Gastroesophageal sphincter (tissue), 4 donors: ENCODE results near the gene ADGRG1. TPM values are rescaled to one million over a fixed set of nuclear protein-coding genes. Genes with fewer than 3 reads are reported as not detected.
A peak's percentile ranks its signal among the peaks of the same experiment; 100 is the strongest.

Source experiments
- ATAC-seq: fragments of 150-250 bp; one replicate; pipeline ENCODE4 v1.9.1; 2016; ENCODE audit warnings: mild to moderate bottlenecking, moderate library complexity
- H3K27ac ChIP-seq, 4 donors: fragments of 200-600 bp; sonication (generic) in 3 of 4; 1 replicate in 3 of 4; 2 replicates in 1 of 4; pipeline ENCODE4 v1.5.1; 2016 to 2019
- H3K27me3 ChIP-seq: fragments of 200-600 bp; sonication (generic); one replicate; pipeline ENCODE4 v1.5.1; 2019
- H3K36me3 ChIP-seq, 2 donors: fragments of 200-600 bp; sonication (generic); one replicate each; pipeline ENCODE4 v1.5.1; 2019; ENCODE audit warnings: control low read depth in 1 of 2
- H3K4me1 ChIP-seq, 3 donors: fragments of 200-600 bp; sonication (generic); 1 replicate in 2 of 3; 2 replicates in 1 of 3; pipeline ENCODE4 v1.5.1; 2016 to 2019; ENCODE audit warnings: control low read depth in 2 of 3
- H3K4me3 ChIP-seq, 2 donors: fragments of 200-600 bp; sonication (generic); one replicate each; pipeline ENCODE4 v1.5.1; 2019; ENCODE audit warnings: mild to moderate bottlenecking in 1 of 2, moderate library complexity in 1 of 2
- H3K9me3 ChIP-seq, 3 donors: fragments of 200-600 bp; sonication (generic); one replicate each; pipeline ENCODE4 v1.5.1; 2017 to 2019; ENCODE audit warnings: control low read depth in 2 of 3
- CTCF ChIP-seq, 4 experiments: fragments of 200-600 bp in 2 of 4; fragments of 450-650 bp in 2 of 4; sonication (generic) in 1 of 4; IDR thresholded peaks; one replicate each; pipeline ENCODE4 v1.5.1; 2017 to 2019; ENCODE audit warnings: antibody characterized with exemption in 4 of 4, mild to moderate bottlenecking in 2 of 4, moderate library complexity in 2 of 4
- EP300 ChIP-seq: sonication (generic); formaldehyde crosslinking; IDR thresholded peaks from one replicate; pipeline ENCODE4 v1.6.1; 2017; ENCODE audit warnings: antibody characterized with exemption, mild to moderate bottlenecking
- POLR2A ChIP-seq, 2 donors: fragments of 450-650 bp; IDR thresholded peaks; one replicate each; pipeline ENCODE4 v1.6.1; 2017; ENCODE audit warnings: antibody characterized with exemption in 2 of 2, mild to moderate bottlenecking in 2 of 2, moderate library complexity in 1 of 2
- POLR2AphosphoS5 ChIP-seq: sonication (generic); formaldehyde crosslinking; IDR thresholded peaks from one replicate; pipeline ENCODE4 v1.6.1; 2017; ENCODE audit warnings: antibody characterized with exemption
- WGBS, 2 donors: methylation state at CpG; one replicate each; pipeline ENCODE4 v1.1.5; 2018; ENCODE audit warnings: low coverage in 1 of 2; 5-methylcytosine and 5-hydroxymethylcytosine counted together
- total RNA-seq, 4 donors: library from RNA; depleted of rRNA; stranded (reverse); fragments of >200 nt; gene quantifications; one replicate each; pipeline ENCODE4 v1.1.0, GENCODE V29; 2016

The ADGRG1 gene
- total RNA-seq, 4 donors from 2014 or later, result 7.0 to 20.1 (median 12.6) TPM

- no peak for ATAC-seq
- Histone ChIP-seq H3K4me1 (peaks cover 0 to 22% (median 0%) of the 10 kb centered on the region in 3 donors), H3K4me3 (no peak overlapping the region), H3K27ac (no peak overlapping the region), H3K36me3 (no peaks in the 10 kb centered on the region), H3K9me3 (no peaks in the 10 kb centered on the region), H3K27me3 (no peaks in the 10 kb centered on the region)
- no peak for TF ChIP-seq POLR2A (IDR thresholded peaks at IDR 0.05)
- TF ChIP-seq POLR2AphosphoS5, result no peak
- TF ChIP-seq CTCF (IDR thresholded peaks at IDR 0.05), result no peak
- no peak for TF ChIP-seq EP300
- 84 to 100% methylated on average over 2 to 5 of the region's 16 CpGs for WGBS, 2 donors
Measured at GRCh38 chr16:57619606-57620334, 8.7 kb upstream of the ADGRG1 start.

- 90% methylated on average over 2 of the region's 27 CpGs; no CpG with 5 or more reads in 1 of the 2 donors for WGBS, 2 donors
- Histone ChIP-seq H3K9me3 (no peaks in the 10 kb centered on the region), H3K27ac (no peak overlapping the region), H3K27me3 (no peaks in the 10 kb centered on the region), H3K36me3 (no peaks in the 10 kb centered on the region), H3K4me3 (no peak overlapping the region), H3K4me1 (peaks cover 0 to 26% (median 0%) of the 10 kb centered on the region in 3 donors)
- TF ChIP-seq POLR2AphosphoS5, result no peak
- TF ChIP-seq CTCF (IDR thresholded peaks at IDR 0.05), result no peak
- no peak for ATAC-seq
Measured at GRCh38 chr16:57620335-57621231, 7.8 kb upstream of the ADGRG1 start.

GRCh38 chr16:57621521-57622271 is 6.7 kb upstream of the ADGRG1 start:
- Histone ChIP-seq H3K9me3 (no peaks in the 10 kb centered on the region), H3K27me3 (peaks cover 2% of the 10 kb centered on the region), H3K36me3 (no peaks in the 10 kb centered on the region), H3K4me1 (peaks cover 0 to 26% (median 0%) of the 10 kb centered on the region in 3 donors), H3K27ac (no peak overlapping the region), H3K4me3 (no peak overlapping the region)
- 68 to 80% methylated on average over 2 to 7 of the region's 10 CpGs for WGBS, 2 donors
- ATAC-seq, result no peak
- TF ChIP-seq POLR2AphosphoS5 (no peak), POLR2A (IDR thresholded peaks at IDR 0.05) (no peak), CTCF (IDR thresholded peaks at IDR 0.05) (no peak), EP300 (no peak)

- no peak overlapping the region for H3K4me3 ChIP-seq
- peaks cover 0 to 31% (median 0%) of the 10 kb centered on the region in 3 donors for H3K4me1 ChIP-seq
- peak overlapping the region in 1 of 4 donors; percentile 29 for H3K27ac ChIP-seq
- H3K36me3 ChIP-seq, result no peaks in the 10 kb centered on the region
- 40 to 75% methylated on average over 3 to 5 of the region's 16 CpGs for WGBS, 2 donors
- peaks cover 7% of the 10 kb centered on the region for H3K27me3 ChIP-seq
- TF ChIP-seq CTCF (IDR thresholded peaks at IDR 0.05), result no peak
- no peak for TF ChIP-seq POLR2AphosphoS5
- no peaks in the 10 kb centered on the region for H3K9me3 ChIP-seq
- ATAC-seq, result no peak
Measured at GRCh38 chr16:57622361-57623250, 5.8 kb upstream of the ADGRG1 start.
